HepG2 (cell line): ENCODE results near the gene SUCLG2. TPM values are rescaled to one million over a fixed set of nuclear protein-coding genes. Genes with fewer than 3 reads are reported as not detected.

Source experiments
- ATAC-seq: fragments of 200-7000 bp; cut with Tn5 transposase; 3 replicates; pipeline ENCODE4 v1.9.1; 2020; ENCODE audit warnings: mild to moderate bottlenecking, moderate library complexity
- BruUV-seq: library from RNA; stranded (reverse); fragments of 400-500 nt; replicated peaks from 2 replicates; lab custom pipeline; 2021; lab: Mats Ljungman, UMichigan
- CTCF ChIA-PET: fragments of 300-600 bp; formaldehyde crosslinking; extraction: SDS; loops from one replicate; lab custom pipeline; 2021; ENCODE audit warnings: low total read pairs, inconsistent platforms, low intra/inter-chr PET ratio; lab: Yijun Ruan, JAX
- POLR2A ChIA-PET: fragments of 350-600 bp; sonication (Branson Sonifier 250); formaldehyde crosslinking; loops from one replicate; lab custom pipeline; 2020; ENCODE audit warnings: antibody characterized with exemption, inconsistent platforms; lab: Yijun Ruan, JAX
- DNase-seq: peaks from one replicate; pipeline ENCODE4 v3.0.0-alpha.2; 2015; ENCODE audit warnings: low spot score
- FAIRE-seq: peaks from 3 replicates; lab custom pipeline; 2011; peaks lifted over from hg19 to GRCh38; lab: Jason Lieb, UNC
- H2AFZ ChIP-seq: one replicate; pipeline ENCODE4 v1.6.1; 2011; ENCODE audit warnings: low read length, inconsistent platforms
- H3K27ac ChIP-seq: fragments of 300-600 bp; 3 replicates; pipeline ENCODE4 v1.8.0; 2011; ENCODE audit warnings: mixed run types, mild to moderate bottlenecking, mixed read lengths, low read length, inconsistent platforms; ENCODE audit not compliant: insufficient read depth; ENCODE audit errors: extremely low read length
- H3K27me3 ChIP-seq, 2 experiments: fragments of 200-600 bp in 1 of 2; 2 replicates in 1 of 2; 3 replicates in 1 of 2; pipeline versions ENCODE4 v1.6.0 to v1.8.0; 2011; ENCODE audit warnings: low read length in 2 of 2, mild to moderate bottlenecking in 2 of 2, moderate library complexity in 2 of 2, inconsistent platforms in 1 of 2; ENCODE audit not compliant: insufficient read depth in 2 of 2, control insufficient read depth in 1 of 2
- H3K36me3 ChIP-seq, 2 experiments: fragments of 200-600 bp in 1 of 2; replicated peaks in 1 of 2; 2 replicates in 1 of 2; 3 replicates in 1 of 2; pipeline versions ENCODE4 v1.5.1 to v1.8.0; 2011; ENCODE audit warnings: low read length in 2 of 2, inconsistent platforms in 1 of 2; ENCODE audit not compliant: insufficient read depth in 2 of 2, control insufficient read depth in 1 of 2
- H3K4me1 ChIP-seq: 2 replicates; pipeline ENCODE4 v1.5.1; 2012; ENCODE audit warnings: low read length, inconsistent platforms; ENCODE audit not compliant: insufficient read depth
- H3K4me2 ChIP-seq: 2 replicates; pipeline ENCODE4 v1.6.0; 2011; ENCODE audit warnings: low read depth, low read length, inconsistent platforms
- H3K4me3 ChIP-seq, 3 experiments: fragments of 200-600 bp in 1 of 3; sonication (generic), shearing (Covaris generic) in 1 of 3; replicated peaks in 1 of 3; 2 replicates each; pipeline ENCODE4 v1.5.1; 2011 to 2016; ENCODE audit warnings: low read length in 3 of 3, inconsistent platforms in 2 of 3, low read depth in 2 of 3, mild to moderate bottlenecking in 2 of 3, control low read depth in 1 of 3, mixed read lengths in 1 of 3; ENCODE audit not compliant: insufficient read depth in 1 of 3
- H3K79me2 ChIP-seq: one replicate; pipeline ENCODE4 v1.6.1; 2011; ENCODE audit warnings: low read length, inconsistent platforms; ENCODE audit not compliant: insufficient read depth
- H3K9ac ChIP-seq: 2 replicates; pipeline ENCODE4 v1.6.0; 2011; ENCODE audit warnings: mild to moderate bottlenecking, low read depth, low read length, inconsistent platforms; ENCODE audit not compliant: insufficient read depth
- H3K9me3 ChIP-seq: 2 replicates; pipeline ENCODE4 v1.5.1; 2012; ENCODE audit warnings: mild to moderate bottlenecking, low read length
- H4K20me1 ChIP-seq: 2 replicates; pipeline ENCODE4 v1.6.0; 2011; ENCODE audit warnings: inconsistent platforms, mild to moderate bottlenecking, low read length, moderate library complexity; ENCODE audit not compliant: insufficient read depth
- AHDC1 ChIP-seq: sonication (generic); formaldehyde crosslinking; IDR thresholded peaks from 2 replicates; pipeline ENCODE4 v1.5.1; 2020; ENCODE audit warnings: mild to moderate bottlenecking, missing genetic modification reagents, borderline replicate concordance
- BATF2 ChIP-seq: sonication (generic); formaldehyde crosslinking; IDR thresholded peaks from 2 replicates; pipeline ENCODE4 v1.8.0; 2022; ENCODE audit warnings: mild to moderate bottlenecking, missing genetic modification reagents, moderate library complexity
- E2F1 ChIP-seq: sonication (generic); formaldehyde crosslinking; IDR thresholded peaks from 2 replicates; pipeline ENCODE4 v1.5.0; 2020; ENCODE audit warnings: missing genetic modification reagents
- ELF3 ChIP-seq: IDR thresholded peaks from 2 replicates; pipeline ENCODE4 v1.6.1; 2016; ENCODE audit warnings: missing genetic modification reagents, missing compliant biosample characterization
- FOXJ3 ChIP-seq: sonication (generic); formaldehyde crosslinking; IDR thresholded peaks from 2 replicates; pipeline ENCODE4 v1.4.0; 2020; ENCODE audit warnings: missing genetic modification reagents, mild to moderate bottlenecking, borderline replicate concordance
- IRF1 ChIP-seq: sonication (generic); formaldehyde crosslinking; IDR thresholded peaks from 2 replicates; pipeline ENCODE4 v1.4.0; 2020; ENCODE audit warnings: low read depth, mild to moderate bottlenecking, missing genetic modification reagents
- MTF1 ChIP-seq: sonication (generic); formaldehyde crosslinking; IDR thresholded peaks from 2 replicates; pipeline ENCODE4 v1.5.0; 2020; ENCODE audit warnings: missing genetic modification reagents
- TBX3 ChIP-seq: fragments of 450-650 bp; IDR thresholded peaks from 2 replicates; pipeline ENCODE4 v1.6.1; 2017; ENCODE audit warnings: antibody characterized with exemption, mild to moderate bottlenecking, inconsistent platforms, borderline replicate concordance
- ZFP36L2 ChIP-seq: sonication (generic); formaldehyde crosslinking; IDR thresholded peaks from 2 replicates; pipeline ENCODE4 v1.4.0; 2020; ENCODE audit warnings: missing genetic modification reagents
- ZFP82 ChIP-seq: sonication (generic); formaldehyde crosslinking; IDR thresholded peaks from 2 replicates; pipeline ENCODE4 v1.5.1; 2020; ENCODE audit warnings: mild to moderate bottlenecking, missing genetic modification reagents, borderline replicate concordance
- ZNF225 ChIP-seq: sonication (generic); formaldehyde crosslinking; IDR thresholded peaks from 2 replicates; pipeline ENCODE4 v1.4.0; 2020; ENCODE audit warnings: mild to moderate bottlenecking, missing genetic modification reagents
- ZNF333 ChIP-seq: sonication (generic); formaldehyde crosslinking; IDR thresholded peaks from 2 replicates; pipeline ENCODE4 v1.4.0; 2020; ENCODE audit warnings: mild to moderate bottlenecking, missing genetic modification reagents, borderline replicate concordance
- ZNF619 ChIP-seq: sonication (generic); formaldehyde crosslinking; IDR thresholded peaks from 2 replicates; pipeline ENCODE4 v1.4.0; 2020; ENCODE audit warnings: mild to moderate bottlenecking, missing genetic modification reagents
- ZNF816 ChIP-seq: sonication (generic); formaldehyde crosslinking; IDR thresholded peaks from 2 replicates; pipeline ENCODE4 v1.8.0; 2022; ENCODE audit warnings: missing genetic modification reagents, mild to moderate bottlenecking, borderline replicate concordance
- WGBS: methylation state at CpG from one replicate; pipeline ENCODE4 v1.1.6; 2017; ENCODE audit warnings: low lambda C conversion rate; 5-methylcytosine and 5-hydroxymethylcytosine counted together
- in situ Hi-C: cut with HindIII; loops from 2 replicates; pipeline ENCODE4 v1.10.0; 2017; ENCODE audit warnings: low pct_unique_long_range_greater_than_20kb; ENCODE audit not compliant: extremely low pct_ligation_motif_present
- intact Hi-C: fragments of 100-400 bp; cut with micrococcal nuclease; formaldehyde crosslinking; loops from one replicate; pipeline ENCODE4 v1.10.0; 2022; ENCODE audit not compliant: unreplicated experiment
- polyA plus RNA-seq, 8 experiments: library from polyadenylated mRNA; depleted of rRNA in 3 of 8; stranded (reverse) in 7 of 8; unstranded in 1 of 8; fragments of >200 nt; fragmentation: Illumina TruSeq in 4 of 8; extraction: Trizol in 4 of 8; gene quantifications; 2 replicates each; pipeline versions ENCODE4 v1.2.1 to v1.2.3, GENCODE V29; 2011 to 2016; ENCODE audit warnings: low read depth in 4 of 8, missing spikeins in 1 of 8, mixed read lengths in 1 of 8; ENCODE audit not compliant: insufficient read depth in 1 of 8
- total RNA-seq, 5 experiments: library from RNA; depleted of rRNA; stranded (reverse); fragments of >200 nt; fragmentation: Illumina TruSeq; extraction: Trizol; gene quantifications; 2 replicates each; pipeline ENCODE4 v1.2.3, GENCODE V29; 2016; ENCODE audit warnings: low read depth in 1 of 5

The SUCLG2 gene
- total and polyA plus RNA-seq, 2 of the 13 experiments (the other 11 are each of a cell fraction or from before 2014, with no cell fraction given), result 21.4 to 64.9 TPM

- CTCF ChIA-PET, result no interaction called here
Measured at GRCh38 chr3:67486883-67487282, 167.5 kb downstream of the SUCLG2 start.

More at GRCh38 chr3:67486883-67487282, 167.5 kb downstream of the SUCLG2 start:
- Histone ChIP-seq H3K4me1 (no peaks in the 10 kb centered on the region), H3K79me2 (no peaks in the 10 kb centered on the region), H3K27ac (no peak overlapping the region), H4K20me1 (no peaks in the 10 kb centered on the region), H3K9ac (no peak overlapping the region), H2AFZ (no peak overlapping the region), H3K4me2 (no peak overlapping the region), H3K9me3 (no peaks in the 10 kb centered on the region), H3K36me3 (no peaks in the 10 kb centered on the region; a peak in 1 of 5 replicates), H3K4me3 (no peak overlapping the region), H3K27me3 (no peaks in the 10 kb centered on the region)
- FAIRE-seq, result no peak
- ATAC-seq, result no peak
- no TSS peak for BruUV-seq
- in situ Hi-C loops, result no loop called here
- POLR2A ChIA-PET, result no interaction called here
- DNase-seq, result no peak
- TF ChIP-seq BATF2 (CRISPR knock-in tag), result no peak
- no peak for TF ChIP-seq TBX3
- TF ChIP-seq FOXJ3 (CRISPR knock-in tag), result no peak
- TF ChIP-seq AHDC1 (CRISPR knock-in tag), result no peak
- no peak for TF ChIP-seq MTF1
- TF ChIP-seq ZFP82 (CRISPR knock-in tag), result no peak
- TF ChIP-seq ZNF333 (CRISPR knock-in tag), result no peak
- TF ChIP-seq IRF1 (CRISPR knock-in tag), result no peak
- TF ChIP-seq ZNF816, result no peak
- no peak for TF ChIP-seq ELF3 (CRISPR knock-in tag)
- no peak for TF ChIP-seq ZFP36L2 (CRISPR knock-in tag)
- no peak for TF ChIP-seq E2F1 (CRISPR knock-in tag)
- TF ChIP-seq ZNF619, result no peak
- TF ChIP-seq ZNF225 (CRISPR knock-in tag), result no peak
- whole genome bisulfite sequencing, result 100% methylated on average over 1 of the region's 1 CpG
- intact Hi-C loops, result no loop called here
